HG03558 (cell line): Measurements from ENCODE around the gene CFD.
"Not testable (repeated sequence)": the region's sequence is repeated elsewhere in the genome, so short reads cannot be mapped to it uniquely, and the experiment has no call there.

Source experiments
- ATAC-seq: cut with Tn5 transposase; IDR thresholded peaks from one replicate; pipeline ENCODE4 v1.9.1; 2021; ENCODE audit warnings: moderate number of reproducible peaks; ENCODE audit not compliant: unreplicated experiment; ENCODE audit errors: extremely low read depth

Gene CFD

GRCh38 chr19:884420-885211 lies 25.2 kb downstream of the CFD start:
- ATAC-seq = no peak

DNA sequence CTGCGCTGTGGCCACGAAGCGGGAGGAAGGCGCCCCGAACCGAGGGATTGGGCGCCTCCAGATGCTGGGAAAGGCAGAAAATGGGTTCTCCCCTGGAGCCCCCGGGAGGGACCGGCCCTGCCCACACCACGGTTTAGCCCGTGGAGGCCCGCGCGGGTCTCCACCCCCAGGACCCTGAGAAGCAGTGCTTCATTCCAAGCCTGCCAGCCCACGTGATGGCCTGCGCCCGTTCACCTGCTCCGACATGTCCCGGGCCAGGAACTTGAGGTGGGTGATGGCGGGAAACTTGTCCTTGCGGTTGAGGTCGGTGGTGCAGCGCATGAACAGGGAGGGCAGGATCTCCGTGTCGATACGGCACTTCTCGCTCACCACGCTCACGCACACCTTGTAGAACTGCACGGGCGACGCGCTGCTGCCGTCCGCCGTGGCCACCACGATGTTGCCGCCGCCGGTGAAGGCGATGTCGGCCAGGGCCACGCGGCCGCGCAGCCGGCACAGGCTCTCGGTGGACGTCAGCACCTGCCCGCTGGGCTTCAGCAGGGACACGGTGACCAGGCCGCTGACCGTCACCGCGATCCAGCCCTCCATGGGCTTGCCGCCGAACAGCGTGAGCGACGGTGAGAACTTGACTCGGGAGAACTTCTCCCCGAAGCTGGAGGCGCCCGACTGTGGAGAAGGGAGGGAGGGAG lies 26.2 kb downstream of the CFD start:
- ATAC-seq = no peak

DNA sequence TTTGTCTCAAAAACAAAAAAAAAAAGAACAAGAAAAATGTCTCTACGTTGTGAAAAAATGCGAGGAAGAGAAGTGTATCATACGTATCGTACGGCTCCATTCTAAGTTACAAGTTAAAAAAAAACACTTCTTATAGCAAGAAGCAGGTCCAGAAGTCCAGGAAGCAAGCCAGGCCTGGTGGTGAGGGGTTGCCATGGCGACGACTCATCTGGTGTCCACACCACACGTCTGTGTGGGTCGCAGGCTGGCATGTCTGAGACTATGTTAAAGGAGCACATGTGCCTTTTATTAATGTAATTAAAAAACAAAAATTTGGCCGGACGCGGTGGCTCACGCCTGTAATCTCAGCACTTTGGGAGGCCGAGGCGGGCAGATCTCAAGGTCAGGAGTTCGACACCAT lies 27.6 kb downstream of the CFD start:
- no peak for ATAC-seq

DNA sequence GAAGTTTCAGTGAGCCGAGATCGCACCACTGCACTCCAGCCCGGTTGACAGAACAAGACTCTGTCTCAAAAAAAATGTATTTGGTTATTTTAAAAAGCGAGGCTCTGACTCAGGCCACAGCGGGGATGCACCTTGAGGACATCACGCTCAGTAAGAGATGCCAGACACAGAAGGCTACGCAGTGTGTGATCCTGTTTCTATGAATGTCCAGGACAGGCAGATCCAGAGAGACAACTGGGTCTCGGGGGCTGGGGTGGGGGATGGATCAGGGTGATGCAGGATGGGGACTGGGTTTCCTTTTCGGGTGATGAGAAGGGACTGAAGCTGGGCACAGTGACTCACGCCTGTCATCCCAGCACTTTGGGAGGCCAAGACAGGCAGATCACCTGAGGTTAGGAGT lies 28.1 kb downstream of the CFD start:
- ATAC-seq = no peak

DNA sequence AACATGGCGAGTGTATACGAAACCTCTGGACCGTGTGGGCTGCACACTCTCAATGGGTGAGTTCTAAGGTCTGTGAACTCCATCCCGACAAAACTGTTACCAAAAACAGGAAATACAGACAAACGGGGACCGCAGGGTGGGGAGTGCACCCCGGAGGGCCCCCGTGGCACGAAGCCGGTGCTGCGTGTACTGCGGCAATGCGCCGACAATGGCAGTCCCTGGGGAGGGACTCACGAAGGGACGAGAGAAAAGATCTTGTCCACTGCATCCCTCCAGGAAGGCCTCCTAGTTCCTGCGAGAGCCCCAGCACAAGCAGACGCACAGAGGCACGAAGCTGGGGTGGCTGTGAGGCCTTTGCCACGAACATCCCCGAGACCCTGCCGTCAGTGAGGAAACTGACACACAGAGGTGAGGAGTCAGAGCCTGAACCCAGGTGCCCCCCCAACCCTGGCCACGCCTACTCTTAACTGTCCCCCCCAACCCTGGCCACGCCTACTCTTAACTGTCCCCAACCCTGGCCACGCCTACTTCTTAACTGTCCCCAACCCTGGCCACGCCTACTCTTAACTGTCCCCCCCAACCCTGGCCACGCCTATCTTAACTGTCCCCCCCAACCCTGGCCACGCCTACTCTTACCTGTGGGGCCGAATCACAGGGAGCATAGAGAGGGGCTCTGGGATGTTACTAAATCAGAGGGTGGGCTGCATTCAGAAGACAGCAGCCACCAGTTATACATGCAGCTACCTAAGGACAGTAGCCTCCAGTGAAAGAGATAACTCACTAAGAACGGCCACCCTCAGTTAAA lies 29.3 kb downstream of the CFD start:
- ATAC-seq = no peak

- no peak for ATAC-seq
Measured at GRCh38 chr19:889662-890295, 30.3 kb downstream of the CFD start.

- ATAC-seq = no peak
Measured at GRCh38 chr19:890831-891230, 31.4 kb downstream of the CFD start.

DNA sequence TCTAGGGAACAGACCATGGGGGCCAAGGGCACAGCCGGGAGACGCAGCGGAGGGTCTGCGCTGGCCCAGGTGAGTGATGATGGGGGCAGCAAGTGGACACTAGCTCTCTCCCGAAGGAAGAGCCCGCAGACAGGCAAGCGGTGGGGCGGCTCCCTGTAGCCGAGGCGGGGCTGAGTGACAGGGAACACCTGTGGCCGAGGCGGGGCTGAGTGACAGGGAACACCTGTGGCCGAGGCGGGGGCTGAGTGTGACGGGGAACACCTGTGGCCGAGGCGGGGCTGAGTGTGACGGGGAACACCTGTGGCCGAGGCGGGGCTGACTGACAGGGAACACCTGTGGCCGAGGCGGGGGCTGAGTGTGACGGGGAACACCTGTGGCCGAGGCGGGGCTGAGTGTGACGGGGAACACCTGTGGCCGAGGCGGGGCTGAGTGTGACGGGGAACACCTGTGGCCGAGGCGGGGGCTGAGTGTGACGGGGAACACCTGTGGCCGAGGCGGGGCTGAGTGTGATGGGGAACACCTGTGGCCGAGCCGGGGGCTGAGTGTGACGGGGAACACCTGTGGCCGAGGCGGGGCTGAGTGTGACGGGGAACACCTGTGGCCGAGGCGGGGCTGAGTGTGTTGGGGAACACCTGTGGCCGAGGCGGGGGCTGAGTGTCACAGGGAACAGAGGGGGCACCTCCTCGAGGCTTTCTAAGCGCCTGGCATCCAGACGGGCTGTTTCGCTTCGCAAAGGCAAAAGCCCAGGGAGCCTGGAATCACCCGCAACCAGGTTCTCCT lies 32.1 kb downstream of the CFD start:
- not testable (repeated sequence) for ATAC-seq

GRCh38 chr19:892243-892893 lies 32.9 kb downstream of the CFD start:
- ATAC-seq = no peak

DNA sequence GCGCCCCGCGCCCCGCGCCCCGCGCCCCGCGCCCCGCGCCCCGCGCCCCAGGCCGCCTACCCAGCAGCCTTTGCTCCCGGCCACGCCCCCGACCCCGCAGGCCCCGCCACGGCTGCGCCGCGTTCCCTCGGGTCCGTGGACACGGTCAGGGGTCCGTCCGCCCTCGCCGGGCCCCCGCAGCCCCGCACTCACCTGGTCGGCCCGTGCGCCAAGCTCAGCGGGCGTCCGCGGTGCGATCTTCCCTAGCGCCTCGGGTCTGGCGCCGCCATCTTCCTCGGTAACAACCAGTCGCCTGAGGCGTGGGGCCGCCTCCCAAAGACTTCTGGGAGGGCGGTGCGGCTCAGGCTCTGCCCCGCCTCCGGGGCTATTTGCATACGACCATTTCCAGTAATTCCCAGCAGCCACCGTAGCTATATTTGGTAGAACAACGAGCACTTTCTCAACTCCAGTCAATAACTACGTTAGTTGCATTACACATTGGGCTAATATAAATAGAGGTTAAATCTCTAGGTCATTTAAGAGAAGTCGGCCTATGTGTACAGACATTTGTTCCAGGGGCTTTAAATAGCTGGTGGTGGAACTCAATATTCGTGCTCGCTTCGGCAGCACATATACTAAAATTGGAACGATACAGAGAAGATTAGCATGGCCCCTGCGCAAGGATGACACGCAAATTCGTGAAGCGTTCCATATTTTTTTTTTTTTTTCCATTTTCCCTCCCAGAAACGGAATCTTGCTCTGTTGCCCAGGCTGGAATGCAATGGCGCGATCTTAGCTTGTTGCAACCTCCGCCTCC lies 33.6 kb downstream of the CFD start, which contains the start of the genes MED16 and RNU6-9:
Gene MED16, minus strand, starts transcription at position 294 of the 796 bp plus-strand sequence. CDS start 2,056 bp downstream, outside the sequence.
Gene RNU6-9, plus strand, starts transcription at position 591 of the 796 bp plus-strand sequence.
- ATAC-seq = peak; percentile 58

DNA sequence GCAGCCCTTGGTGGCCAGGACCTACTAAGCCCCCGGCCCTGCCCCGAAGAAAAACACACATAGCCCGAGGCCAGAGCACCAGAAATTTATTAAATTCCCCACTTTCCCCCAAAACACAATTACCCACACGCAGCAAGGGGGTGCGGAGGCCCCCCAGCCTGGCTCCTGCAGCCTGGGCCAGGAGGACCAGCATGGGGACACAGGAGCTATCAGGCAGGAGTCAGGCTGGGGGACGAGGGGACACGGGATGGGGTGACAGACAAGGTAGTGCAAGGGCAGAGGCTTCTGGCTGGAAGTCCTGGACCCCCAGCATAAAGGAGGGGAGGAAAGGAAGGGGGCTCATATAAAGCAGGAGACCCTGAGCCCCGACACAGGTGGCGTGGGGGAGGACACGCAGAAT lies 37.0 kb downstream of the CFD start:
- no peak for ATAC-seq

GRCh38 chr19:896999-897398 lies 37.5 kb downstream of the CFD start:
- no peak for ATAC-seq

- ATAC-seq = no peak
Measured at GRCh38 chr19:897442-898039, 38.1 kb downstream of the CFD start.

DNA sequence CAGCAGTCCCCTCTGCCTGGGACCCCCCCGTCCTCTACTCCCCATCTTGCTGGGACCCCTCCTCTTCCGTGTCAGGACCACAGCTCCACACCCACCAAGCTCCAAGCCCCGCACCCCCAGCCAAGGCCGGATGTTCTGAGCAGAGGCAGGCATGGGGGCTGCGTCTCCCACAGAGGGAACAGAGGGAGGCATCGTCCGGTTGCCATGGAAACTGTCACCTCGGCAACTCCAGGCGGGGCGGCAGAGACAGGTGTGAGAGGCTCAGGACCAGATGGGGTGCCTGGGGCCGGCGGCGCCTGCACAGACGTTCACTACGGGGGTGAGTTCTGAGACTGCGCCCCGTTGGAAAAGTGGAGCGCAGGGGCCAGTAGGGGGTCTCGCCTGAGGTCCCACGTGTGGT lies 39.2 kb downstream of the CFD start:
- ATAC-seq = no peak

DNA sequence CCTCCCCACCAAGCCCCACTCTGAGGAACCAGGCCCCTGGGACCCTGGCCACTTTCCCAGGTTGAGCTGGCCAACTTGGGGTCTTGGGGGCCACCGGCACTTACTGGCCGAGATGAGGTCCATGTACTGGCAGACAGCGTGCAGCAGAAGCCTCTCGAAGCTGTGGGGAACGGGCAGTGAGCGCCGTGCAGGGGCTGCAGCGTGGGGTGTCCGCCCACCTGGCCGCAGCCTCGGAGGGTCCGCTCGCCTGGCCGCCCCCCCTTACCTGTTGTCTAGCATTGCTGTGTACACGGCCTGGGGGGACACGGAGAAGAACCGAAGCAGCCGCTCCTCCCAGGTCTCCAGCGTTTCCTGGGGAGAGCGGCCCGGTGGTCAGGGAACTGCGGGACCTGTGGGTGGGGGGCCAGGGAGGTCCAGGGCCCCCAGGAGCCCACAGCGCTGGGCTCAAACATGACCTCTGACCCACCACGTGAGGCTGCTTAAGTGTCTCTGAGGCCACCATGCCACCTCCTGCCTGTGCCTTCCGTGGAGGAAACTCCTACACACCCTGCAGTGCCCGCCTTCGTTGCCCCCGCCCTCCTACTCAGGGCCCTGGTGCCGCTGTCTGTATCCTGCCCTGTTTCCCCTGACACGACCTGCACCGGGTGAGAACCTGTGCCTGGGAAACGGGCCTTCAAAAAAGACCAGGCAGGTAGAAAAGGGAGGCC lies 40.0 kb downstream of the CFD start:
- ATAC-seq = no peak

DNA sequence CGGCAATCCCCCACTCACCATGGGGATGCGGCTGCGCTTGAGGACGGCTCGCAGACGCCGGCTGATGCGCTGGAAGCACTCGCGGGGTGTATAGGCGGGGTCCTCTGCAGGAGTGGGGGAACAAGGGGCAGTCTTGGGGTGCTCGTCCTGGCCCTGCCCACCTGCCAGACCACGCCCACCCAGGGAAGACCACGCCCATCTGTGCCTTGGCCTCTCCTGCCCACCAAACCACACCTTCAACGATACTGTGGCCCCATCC lies 40.5 kb downstream of the CFD start:
- ATAC-seq = no peak

GRCh38 chr19:900302-901111 lies 41.0 kb downstream of the CFD start:
- no peak for ATAC-seq
